Measurements from ENCODE around the gene KATNB1.

- TF ChIP-seq CTCF (IDR thresholded peaks at IDR 0.05; ENCODE audit: low read length) (peak; percentile 88), EZH2 (IDR thresholded peaks at IDR 0.05; ENCODE audit: borderline replicate concordance, low read length) (no peak)
Measured at GRCh38 chr16:57757326-57757786, 21.8 kb downstream of the KATNB1 start.
